ENCODE data around the gene SIAH3. TPM values are rescaled to one million over a fixed set of nuclear protein-coding genes. Genes with fewer than 3 reads are reported as not detected.

Gene SIAH3
- total RNA-seq, 2 donors from 2014 or later: not detected

DNA sequence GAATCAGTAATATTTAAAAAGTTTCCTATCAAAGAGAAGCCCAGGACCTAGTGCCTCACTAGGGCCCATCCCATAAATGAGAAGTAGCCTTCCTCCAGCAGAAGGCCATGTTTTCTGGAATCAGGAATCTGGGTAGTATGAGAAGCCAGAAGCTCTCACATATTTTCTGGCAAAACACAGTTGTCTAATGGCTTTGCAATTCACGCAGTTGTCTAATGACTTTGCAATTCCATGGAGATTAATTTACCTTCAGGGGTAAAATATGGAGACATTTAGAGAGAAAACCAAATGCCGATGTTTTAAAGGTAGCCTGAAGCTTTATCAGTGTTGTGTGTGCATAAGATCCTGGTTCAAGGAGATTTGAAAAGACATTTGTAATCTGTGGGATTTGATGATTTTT, 29.8 kb upstream of the SIAH3 start:
- no peak overlapping the region for H3K27ac ChIP-seq
- H3K9me3 ChIP-seq: no peaks in the 10 kb centered on the region
- no peaks in the 10 kb centered on the region for H3K4me1 ChIP-seq
- no peaks in the 10 kb centered on the region for H3K27me3 ChIP-seq
- H3K9ac ChIP-seq (ENCODE audit: low read depth in 2 of 2, low read length in 2 of 2): no peak overlapping the region
- no peaks in the 10 kb centered on the region for H3K36me3 ChIP-seq
- TF ChIP-seq, protein P1, sequence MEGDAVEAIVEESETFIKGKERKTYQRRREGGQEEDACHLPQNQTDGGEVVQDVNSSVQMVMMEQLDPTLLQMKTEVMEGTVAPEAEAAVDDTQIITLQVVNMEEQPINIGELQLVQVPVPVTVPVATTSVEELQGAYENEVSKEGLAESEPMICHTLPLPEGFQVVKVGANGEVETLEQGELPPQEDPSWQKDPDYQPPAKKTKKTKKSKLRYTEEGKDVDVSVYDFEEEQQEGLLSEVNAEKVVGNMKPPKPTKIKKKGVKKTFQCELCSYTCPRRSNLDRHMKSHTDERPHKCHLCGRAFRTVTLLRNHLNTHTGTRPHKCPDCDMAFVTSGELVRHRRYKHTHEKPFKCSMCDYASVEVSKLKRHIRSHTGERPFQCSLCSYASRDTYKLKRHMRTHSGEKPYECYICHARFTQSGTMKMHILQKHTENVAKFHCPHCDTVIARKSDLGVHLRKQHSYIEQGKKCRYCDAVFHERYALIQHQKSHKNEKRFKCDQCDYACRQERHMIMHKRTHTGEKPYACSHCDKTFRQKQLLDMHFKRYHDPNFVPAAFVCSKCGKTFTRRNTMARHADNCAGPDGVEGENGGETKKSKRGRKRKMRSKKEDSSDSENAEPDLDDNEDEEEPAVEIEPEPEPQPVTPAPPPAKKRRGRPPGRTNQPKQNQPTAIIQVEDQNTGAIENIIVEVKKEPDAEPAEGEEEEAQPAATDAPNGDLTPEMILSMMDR (IDR thresholded peaks at IDR 0.05): no peak
- intact Hi-C loops (cut with DNase I): no loop called here
- DNase-seq: no peak
- H3K4me3 ChIP-seq: no peak overlapping the region

DNA sequence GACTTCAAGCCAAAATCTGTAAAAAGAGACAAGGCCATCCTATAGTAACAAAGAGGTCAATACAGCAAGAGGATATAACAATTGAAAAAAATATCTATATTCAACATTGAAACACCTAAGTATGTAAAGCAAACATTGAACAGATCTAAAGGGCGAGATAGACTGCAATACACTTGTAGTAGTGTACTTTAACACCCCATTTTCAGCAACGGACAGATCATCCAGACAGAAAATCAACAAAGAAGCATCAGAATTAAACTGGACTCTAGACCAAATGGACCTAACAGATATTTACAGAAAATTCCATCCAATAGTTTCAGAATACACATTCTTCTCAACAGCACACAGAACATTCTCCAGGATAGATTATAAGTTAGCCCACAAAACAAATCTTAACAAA, 28.7 kb upstream of the SIAH3 start:
- TF ChIP-seq, protein P1 (IDR thresholded peaks at IDR 0.05): no peak
- no peak overlapping the region for H3K9ac ChIP-seq (ENCODE audit: low read depth in 2 of 2, low read length in 2 of 2)
- no peak overlapping the region for H3K27ac ChIP-seq
- no peaks in the 10 kb centered on the region for H3K27me3 ChIP-seq
- intact Hi-C loops (cut with DNase I): no loop called here
- no peak overlapping the region for H3K4me3 ChIP-seq
- no peaks in the 10 kb centered on the region for H3K36me3 ChIP-seq
- no peaks in the 10 kb centered on the region for H3K4me1 ChIP-seq
- no peak for DNase-seq
- no peaks in the 10 kb centered on the region for H3K9me3 ChIP-seq

DNA sequence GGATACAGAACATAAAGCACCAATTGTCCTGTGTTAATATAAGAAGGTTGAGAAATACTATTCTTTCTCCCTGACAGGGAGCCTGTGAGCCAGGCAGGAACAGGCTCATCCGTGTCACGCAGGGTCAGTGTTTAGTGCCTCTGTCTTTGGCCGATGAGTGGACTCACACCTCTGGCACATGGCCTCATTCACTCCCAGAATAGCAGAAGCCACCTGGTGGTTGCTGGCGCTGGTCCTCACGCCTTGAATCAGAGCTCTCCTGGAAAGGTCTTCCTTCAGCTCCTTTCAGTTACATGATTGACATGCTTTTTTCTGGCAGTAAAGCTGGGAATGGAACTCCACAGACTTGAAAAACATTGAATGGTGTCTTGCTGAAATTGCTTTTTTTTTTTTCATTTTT, 28.1 kb upstream of the SIAH3 start:
- no peak for DNase-seq
- Histone ChIP-seq H3K27me3 (no peaks in the 10 kb centered on the region), H3K4me1 (no peaks in the 10 kb centered on the region), H3K9ac (ENCODE audit: low read depth in 2 of 2, low read length in 2 of 2) (no peak overlapping the region), H3K27ac (no peak overlapping the region), H3K9me3 (no peaks in the 10 kb centered on the region), H3K36me3 (no peaks in the 10 kb centered on the region), H3K4me3 (no peak overlapping the region)
- intact Hi-C loops (cut with DNase I): no loop called here
- TF ChIP-seq, protein P1 (IDR thresholded peaks at IDR 0.05): no peak

DNA sequence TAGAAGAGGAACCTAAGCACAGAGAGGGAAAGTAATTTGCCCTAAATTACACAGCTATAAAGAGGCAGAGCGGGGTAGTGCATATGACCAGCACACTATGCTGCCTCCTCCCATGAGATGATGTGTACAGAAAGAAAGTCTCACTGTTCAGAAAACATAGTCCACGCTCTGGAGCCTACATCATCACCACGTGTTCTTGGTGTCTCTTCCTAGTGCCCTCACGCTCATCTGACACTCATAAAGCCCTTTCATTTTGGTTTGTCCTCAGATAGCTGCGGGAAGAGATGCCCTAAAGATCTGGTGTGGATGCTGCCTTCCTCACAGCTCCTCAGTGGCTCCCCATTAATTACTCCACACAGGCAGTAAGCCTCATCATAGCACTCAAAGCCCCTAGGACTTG, 27.4 kb upstream of the SIAH3 start:
- H3K27ac ChIP-seq: no peak overlapping the region
- H3K9ac ChIP-seq (ENCODE audit: low read depth in 2 of 2, low read length in 2 of 2): no peak overlapping the region
- TF ChIP-seq, protein P1 (IDR thresholded peaks at IDR 0.05): no peak
- no peaks in the 10 kb centered on the region for H3K36me3 ChIP-seq
- H3K4me1 ChIP-seq: no peaks in the 10 kb centered on the region
- no peaks in the 10 kb centered on the region for H3K27me3 ChIP-seq
- H3K4me3 ChIP-seq: no peak overlapping the region
- no peaks in the 10 kb centered on the region for H3K9me3 ChIP-seq
- intact Hi-C loops (cut with DNase I): no loop called here
- no peak for DNase-seq

DNA sequence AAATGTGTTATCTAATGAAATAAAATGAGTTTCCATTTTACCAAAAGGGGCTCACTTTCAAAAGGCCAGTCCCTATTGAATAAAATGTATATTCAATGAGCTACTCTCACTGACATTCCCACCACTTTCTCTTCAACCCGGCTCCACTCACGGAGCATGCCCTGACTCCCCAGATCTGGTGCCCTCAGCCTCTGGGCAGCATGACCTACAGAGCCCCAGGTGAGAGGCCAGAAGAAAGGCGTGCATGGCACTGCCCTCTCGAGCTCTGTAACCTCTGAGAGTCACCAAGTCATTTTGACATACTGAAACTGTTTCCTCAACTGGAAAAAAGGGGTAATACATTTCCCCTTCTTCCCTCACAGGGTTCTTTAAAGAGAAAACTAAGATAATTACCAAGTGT, 25.2 kb upstream of the SIAH3 start:
- Histone ChIP-seq H3K4me1 (no peaks in the 10 kb centered on the region), H3K4me3 (no peak overlapping the region), H3K9ac (ENCODE audit: low read depth in 2 of 2, low read length in 2 of 2) (no peak overlapping the region), H3K27me3 (no peaks in the 10 kb centered on the region), H3K36me3 (no peaks in the 10 kb centered on the region), H3K9me3 (no peaks in the 10 kb centered on the region), H3K27ac (no peak overlapping the region)
- TF ChIP-seq, protein P1 (IDR thresholded peaks at IDR 0.05): no peak
- intact Hi-C loops (cut with DNase I): no loop called here
- no peak for DNase-seq

DNA sequence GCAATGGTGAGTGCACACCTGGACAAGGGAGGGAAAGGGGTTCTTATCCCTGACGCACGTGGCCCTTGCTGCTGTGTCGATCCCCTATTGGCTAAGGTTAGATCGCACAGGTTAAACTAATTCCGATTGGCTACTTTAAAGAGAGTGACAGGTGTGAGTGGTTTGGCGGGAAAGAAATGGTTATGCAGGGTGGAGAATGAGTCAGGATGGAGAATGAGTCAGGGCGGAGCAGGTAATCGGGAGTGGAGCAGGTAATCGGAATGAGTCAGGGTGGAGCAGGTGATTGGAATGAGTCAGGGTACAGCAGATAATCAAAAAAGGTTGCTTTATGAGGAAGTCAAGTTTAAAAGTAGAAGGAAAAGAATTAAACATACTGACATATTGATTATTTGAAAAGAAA, 24.4 kb upstream of the SIAH3 start:
- Histone ChIP-seq H3K9ac (ENCODE audit: low read depth in 2 of 2, low read length in 2 of 2) (no peak overlapping the region), H3K36me3 (no peaks in the 10 kb centered on the region), H3K9me3 (no peaks in the 10 kb centered on the region), H3K27me3 (no peaks in the 10 kb centered on the region), H3K4me1 (no peaks in the 10 kb centered on the region), H3K27ac (no peak overlapping the region), H3K4me3 (no peak overlapping the region)
- intact Hi-C loops (cut with DNase I): no loop called here
- TF ChIP-seq, protein P1 (IDR thresholded peaks at IDR 0.05): no peak
- no peak for DNase-seq

All from colonic mucosa (tissue), 4 donors.